ENCODE measurements around the gene PDE4B.

- TF ChIP-seq TARDBP (IDR thresholded peaks at IDR 0.05) (no peak), YY1 (IDR thresholded peaks at IDR 0.05; ENCODE audit: borderline replicate concordance in 1 of 3, control insufficient read depth in 1 of 3, extremely low read depth in 1 of 3, insufficient read depth in 3 of 3, insufficient read length in 1 of 3, insufficient replicate concordance in 2 of 3, low read depth in 1 of 3, low read length in 2 of 3) (peak in 1 of 3 experiments; percentile 53), KAT8 (IDR thresholded peaks at IDR 0.05; ENCODE audit: low read depth) (no peak), ATF1 (CRISPR knock-in tag; IDR thresholded peaks at IDR 0.05) (no peak), ATF1 (tag; IDR thresholded peaks at IDR 0.05) (no peak), ILF3 (IDR thresholded peaks at IDR 0.05; ENCODE audit: borderline replicate concordance) (no peak), TEAD4 (IDR thresholded peaks at IDR 0.05; ENCODE audit: low read length) (no peak), TEAD4 (CRISPR knock-in tag; IDR thresholded peaks at IDR 0.05; ENCODE audit: borderline replicate concordance) (no peak), ZNF121 (CRISPR knock-in tag; conservative IDR thresholded peaks at IDR 0.05) (no peak), FOXK2 (conservative IDR thresholded peaks at IDR 0.05 in 1 of 2, IDR thresholded peaks at IDR 0.05 in 1 of 2; ENCODE audit: low read depth in 2 of 2) (no peak), ZNF395 (CRISPR knock-in tag; IDR thresholded peaks at IDR 0.05) (no peak)
- TF ChIP-seq, protein P1, sequence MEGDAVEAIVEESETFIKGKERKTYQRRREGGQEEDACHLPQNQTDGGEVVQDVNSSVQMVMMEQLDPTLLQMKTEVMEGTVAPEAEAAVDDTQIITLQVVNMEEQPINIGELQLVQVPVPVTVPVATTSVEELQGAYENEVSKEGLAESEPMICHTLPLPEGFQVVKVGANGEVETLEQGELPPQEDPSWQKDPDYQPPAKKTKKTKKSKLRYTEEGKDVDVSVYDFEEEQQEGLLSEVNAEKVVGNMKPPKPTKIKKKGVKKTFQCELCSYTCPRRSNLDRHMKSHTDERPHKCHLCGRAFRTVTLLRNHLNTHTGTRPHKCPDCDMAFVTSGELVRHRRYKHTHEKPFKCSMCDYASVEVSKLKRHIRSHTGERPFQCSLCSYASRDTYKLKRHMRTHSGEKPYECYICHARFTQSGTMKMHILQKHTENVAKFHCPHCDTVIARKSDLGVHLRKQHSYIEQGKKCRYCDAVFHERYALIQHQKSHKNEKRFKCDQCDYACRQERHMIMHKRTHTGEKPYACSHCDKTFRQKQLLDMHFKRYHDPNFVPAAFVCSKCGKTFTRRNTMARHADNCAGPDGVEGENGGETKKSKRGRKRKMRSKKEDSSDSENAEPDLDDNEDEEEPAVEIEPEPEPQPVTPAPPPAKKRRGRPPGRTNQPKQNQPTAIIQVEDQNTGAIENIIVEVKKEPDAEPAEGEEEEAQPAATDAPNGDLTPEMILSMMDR (IDR thresholded peaks at IDR 0.05 in 2 of 3, conservative IDR thresholded peaks at IDR 0.05 in 1 of 3; ENCODE audit: insufficient read depth in 2 of 3, low read depth in 1 of 3, low read length in 3 of 3): peak; percentile 99 to 100 (median 100)
Measured at GRCh38 chr1:66242646-66243547, 450.2 kb downstream of the PDE4B start.
